Activated CD8-positive, alpha-beta memory T cell treated with anti-CD3 and anti-CD28 coated beads, Interleukin-2, amount 50 U/mL, for 1 hour (primary cell): ENCODE measurements around the gene FEM1B.

ENCODE experiments used
- DNase-seq: peaks from one replicate; pipeline ENCODE4 v3.0.0-alpha.2; 2020; ENCODE audit errors: extremely low read depth

Gene FEM1B

GRCh38 chr15:68307131-68307928 lies 29.8 kb downstream of the FEM1B start:
- no peak for DNase-seq

- no peak for DNase-seq
These were observed 31.5 kb downstream of the FEM1B start for GRCh38 chr15:68309024-68309423.

DNA sequence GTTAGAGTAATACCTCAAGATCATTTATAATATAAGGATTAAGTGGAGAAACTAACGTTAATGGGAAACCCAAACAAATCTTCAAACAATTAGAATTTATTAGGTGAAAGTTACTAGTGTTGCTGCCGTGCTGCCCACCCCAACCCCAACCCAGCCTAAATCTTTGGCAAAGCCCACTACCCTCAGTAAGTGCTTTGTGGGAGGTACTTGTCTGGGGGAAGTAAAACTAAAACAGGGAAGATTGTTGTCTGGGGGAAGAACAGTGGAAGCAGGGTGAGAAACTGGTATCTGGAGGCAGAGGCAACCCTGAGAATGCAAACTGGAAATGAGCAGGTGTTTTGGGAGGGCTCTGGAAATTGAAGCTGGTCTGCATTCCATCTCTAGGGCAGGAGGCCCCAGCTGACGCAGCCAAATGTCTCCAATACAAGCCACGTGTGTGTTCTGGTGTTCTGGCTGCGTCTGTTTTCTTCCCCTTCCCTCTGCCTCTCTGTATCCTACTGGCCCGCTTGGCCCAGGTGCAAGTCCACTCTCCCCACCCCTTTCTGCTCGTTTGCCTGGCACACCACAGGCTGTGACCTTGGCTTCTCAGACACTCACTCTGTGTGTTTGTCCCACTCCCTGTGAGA lies 32.7 kb downstream of the FEM1B start:
- no peak for DNase-seq

DNA sequence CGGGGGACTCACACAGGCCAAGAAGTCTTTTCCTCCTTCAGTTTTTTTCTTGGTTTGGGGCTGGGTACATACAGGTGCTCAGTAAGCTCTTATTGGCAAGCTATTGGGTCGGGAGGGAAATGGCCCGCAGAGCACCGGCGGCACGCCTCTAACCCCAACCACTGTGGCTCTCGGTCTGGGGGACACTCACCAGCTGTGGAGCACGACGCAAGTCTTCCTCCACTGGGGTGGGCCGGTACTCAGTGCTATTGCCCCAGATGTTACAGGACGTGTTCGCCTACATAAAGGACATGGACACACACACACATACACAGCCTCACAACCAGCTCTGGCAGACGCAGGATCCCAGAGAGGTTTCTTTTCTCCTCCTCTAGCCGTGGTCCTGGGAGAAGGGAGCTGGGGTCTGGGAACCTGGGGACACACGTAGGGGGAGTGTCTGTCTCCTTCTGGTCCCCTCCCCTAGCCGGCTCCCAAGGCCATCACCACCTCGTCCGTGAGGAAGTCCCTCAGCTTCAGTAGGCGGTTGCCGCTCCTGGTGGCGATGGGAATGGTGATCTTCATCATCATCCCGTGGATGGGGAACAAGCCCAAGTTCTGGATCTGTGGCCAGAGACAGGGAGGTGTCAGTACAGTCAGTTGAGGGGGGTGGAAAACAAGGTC lies 33.4 kb downstream of the FEM1B start:
- no peak for DNase-seq

GRCh38 chr15:68311464-68311835 lies 33.9 kb downstream of the FEM1B start:
- DNase-seq: no peak

- DNase-seq: no peak
These were observed 34.5 kb downstream of the FEM1B start for GRCh38 chr15:68311859-68312557.

- no peak for DNase-seq
These were observed 35.2 kb downstream of the FEM1B start for GRCh38 chr15:68312701-68313204.

- DNase-seq: no peak
These were observed 36.2 kb downstream of the FEM1B start for GRCh38 chr15:68313501-68314410.

DNA sequence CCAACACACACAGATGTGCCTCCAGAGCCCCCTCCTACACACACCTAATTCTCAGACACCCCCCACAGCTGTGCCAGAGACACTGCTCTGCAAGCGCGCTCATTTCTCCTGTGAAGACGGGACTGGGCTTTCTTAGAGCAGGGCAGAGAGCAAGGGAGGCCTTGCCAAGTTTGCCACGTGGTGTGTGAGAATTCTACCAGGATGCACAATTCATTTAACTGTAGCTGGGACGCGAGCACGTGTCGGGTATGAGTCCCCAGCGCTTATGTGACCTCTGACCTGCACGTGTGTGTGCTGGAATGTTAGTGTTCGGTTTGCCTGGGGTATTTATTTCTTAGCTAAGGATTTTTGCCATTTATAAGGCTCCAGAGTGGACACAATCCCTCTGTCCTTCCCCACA lies 37.0 kb downstream of the FEM1B start:
- no peak for DNase-seq

DNA sequence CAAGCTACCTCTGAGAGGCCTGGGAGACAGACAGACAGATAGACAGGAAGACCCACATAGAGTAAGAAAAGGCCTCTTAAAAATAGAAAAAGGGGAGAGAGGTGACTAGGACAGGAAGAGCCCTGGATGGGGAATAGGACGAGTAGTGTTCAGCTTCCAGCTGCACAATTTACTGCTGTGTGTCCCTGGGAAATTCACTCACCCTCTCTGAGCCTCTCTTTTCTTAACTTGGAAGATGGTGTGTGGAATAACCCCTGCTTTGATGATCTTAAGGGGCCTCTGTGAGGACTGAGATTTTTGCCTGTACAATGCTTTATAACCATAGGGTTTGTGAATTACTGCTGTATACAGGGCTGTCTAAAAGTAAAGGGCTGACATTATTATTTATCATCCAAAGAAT lies 37.5 kb downstream of the FEM1B start:
- DNase-seq: no peak

- DNase-seq: no peak
These were observed 38.0 kb downstream of the FEM1B start for GRCh38 chr15:68315495-68316031.

- DNase-seq: no peak
These were observed 38.7 kb downstream of the FEM1B start for GRCh38 chr15:68316061-68316804.

DNA sequence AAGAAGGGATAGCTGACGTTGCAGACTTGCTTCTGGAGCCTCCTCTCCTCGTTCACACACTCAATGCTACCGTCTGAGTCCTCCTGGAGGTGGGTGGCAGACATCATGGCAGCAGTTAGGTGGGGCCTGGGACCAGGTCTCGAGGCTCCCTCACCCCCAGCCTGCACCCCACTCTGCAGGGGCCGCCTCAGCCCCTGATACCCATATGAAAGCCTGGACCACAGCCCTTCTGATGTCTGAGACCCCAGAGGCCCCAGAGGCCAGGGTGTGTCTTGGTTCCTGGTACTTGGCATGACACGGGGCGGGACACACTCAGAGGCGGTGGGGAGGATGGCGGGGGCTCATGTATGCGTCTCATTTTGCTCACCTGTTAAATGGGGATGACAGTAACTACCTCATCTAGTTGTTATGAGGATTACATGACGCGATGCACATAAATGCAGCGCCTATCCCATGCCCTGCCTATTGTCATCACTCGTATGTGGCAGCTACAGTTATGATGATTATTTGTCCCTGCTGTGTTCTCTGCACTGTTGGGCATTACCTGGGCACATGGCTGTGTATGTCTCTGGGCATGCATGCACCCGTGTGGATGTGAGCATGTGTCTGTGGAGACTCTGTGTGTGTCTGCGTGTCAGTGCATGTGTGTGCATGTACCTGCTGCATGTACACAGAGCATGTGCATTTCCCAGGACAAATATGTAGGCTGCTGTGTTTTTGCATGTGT lies 39.9 kb downstream of the FEM1B start:
- no peak for DNase-seq

- DNase-seq: no peak
These were observed 40.7 kb downstream of the FEM1B start for GRCh38 chr15:68318008-68318835.

DNA sequence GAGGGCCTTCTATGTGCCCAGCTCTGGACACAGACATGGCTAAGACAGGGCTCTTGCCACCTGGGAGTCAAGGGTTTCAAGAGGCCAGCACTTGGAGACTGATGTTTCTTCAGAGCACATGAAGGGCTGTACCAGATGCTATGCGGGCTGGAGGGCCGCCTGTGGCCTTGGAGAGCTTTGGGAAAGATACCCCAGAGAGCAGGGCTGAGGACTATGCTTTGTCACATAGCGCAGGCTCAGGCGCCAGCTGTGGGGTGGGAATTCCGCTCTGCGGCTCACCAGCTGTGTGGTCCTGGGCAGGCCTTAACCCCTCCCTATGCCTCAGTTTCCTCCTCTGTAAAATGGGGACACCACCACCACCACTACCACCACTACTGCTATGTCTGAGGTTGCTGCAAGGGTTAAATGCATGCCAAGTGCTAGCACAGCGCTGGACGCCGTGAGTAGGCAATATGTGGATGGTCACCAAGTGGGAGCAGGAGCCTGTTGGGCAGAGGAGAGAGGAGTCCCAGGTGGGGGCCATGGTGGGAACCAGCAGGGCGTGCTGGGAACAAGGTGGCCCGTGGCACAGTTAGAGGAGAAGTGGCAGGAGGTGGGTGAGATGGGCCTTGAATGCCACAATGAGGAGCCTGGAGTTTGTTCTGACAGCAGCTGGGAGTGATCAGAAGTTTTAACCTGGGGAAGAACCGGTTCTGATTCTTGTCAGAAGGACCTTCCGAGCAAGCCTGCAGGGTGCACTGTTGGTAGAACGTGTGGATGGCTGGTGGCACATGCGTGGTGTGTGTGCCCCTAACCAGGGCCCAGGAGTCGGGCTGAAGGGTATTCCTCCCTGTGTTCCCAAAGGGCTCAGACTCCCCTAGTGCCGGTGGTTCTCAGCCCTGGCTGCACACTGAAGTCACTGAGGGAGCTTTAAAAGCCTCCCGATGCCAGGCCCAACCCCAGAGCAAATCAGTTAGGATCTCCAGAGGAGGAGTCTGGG lies 41.7 kb downstream of the FEM1B start:
- no peak for DNase-seq

GRCh38 chr15:68319997-68320396 lies 42.5 kb downstream of the FEM1B start:
- no peak for DNase-seq

- DNase-seq: no peak
These were observed 43.7 kb downstream of the FEM1B start for GRCh38 chr15:68321229-68321628.
